ENCODE measurements around the gene PPIL6.

The PPIL6 gene

DNA sequence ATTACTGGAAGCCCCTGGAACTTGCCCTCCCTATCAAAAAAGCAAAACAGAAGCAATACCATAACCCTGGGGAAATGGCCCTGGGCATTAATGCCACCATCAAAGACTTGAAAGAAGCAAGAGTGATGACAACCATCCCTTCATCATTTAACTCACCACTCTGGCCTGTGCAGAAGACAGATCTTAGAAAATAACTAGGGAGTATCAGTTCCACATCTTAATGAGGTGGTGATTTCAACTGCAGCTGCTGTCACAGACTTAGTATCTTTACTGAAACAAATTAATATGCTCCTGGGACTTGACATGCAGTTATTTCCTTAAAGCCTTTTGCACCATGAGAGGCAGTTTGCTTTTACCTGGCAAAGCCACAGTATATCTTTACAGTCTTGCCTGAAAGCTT lies 82.2 kb downstream of the PPIL6 start:
- no peak overlapping the region for H3K9ac ChIP-seq (ENCODE audit: low read length)
- H3K4me3 ChIP-seq (ENCODE audit: low read length) = no peak overlapping the region
- no peaks in the 10 kb centered on the region for H3K27me3 ChIP-seq (ENCODE audit: control insufficient read depth, insufficient read depth, low read length)
- no peak overlapping the region for H3K27ac ChIP-seq (ENCODE audit: low read depth, low read length)
- H3K36me3 ChIP-seq (ENCODE audit: control insufficient read depth, insufficient read depth, low read length) = peaks cover 7% of the 10 kb centered on the region
- no peaks in the 10 kb centered on the region for H3K4me1 ChIP-seq (ENCODE audit: control insufficient read depth, insufficient read depth, low read length)

DNA sequence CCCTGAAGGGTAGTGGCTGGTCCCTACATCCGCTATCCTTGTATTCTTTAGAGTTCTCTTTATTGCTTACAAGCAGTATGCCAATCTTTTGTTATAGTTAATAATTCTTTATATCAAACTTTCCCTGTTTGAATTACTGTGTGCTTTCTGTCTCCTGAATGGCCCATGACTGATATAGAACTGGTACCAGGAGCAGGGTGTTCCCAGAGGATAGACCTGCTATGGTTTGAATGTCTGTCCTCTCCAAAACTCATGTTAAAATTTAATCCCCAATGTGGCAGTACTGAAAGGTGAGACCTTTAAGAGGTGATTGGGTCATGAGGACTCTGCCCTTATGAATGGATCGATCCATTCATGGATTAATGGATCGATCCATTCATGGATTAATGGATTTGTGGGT lies 84.2 kb downstream of the PPIL6 start:
- Histone ChIP-seq H3K4me3 (ENCODE audit: low read length) (no peak overlapping the region), H3K9ac (ENCODE audit: low read length) (no peak overlapping the region), H3K36me3 (ENCODE audit: control insufficient read depth, insufficient read depth, low read length) (peaks cover 4% of the 10 kb centered on the region), H3K27ac (ENCODE audit: low read depth, low read length) (no peak overlapping the region), H3K27me3 (ENCODE audit: control insufficient read depth, insufficient read depth, low read length) (no peaks in the 10 kb centered on the region), H3K4me1 (ENCODE audit: control insufficient read depth, insufficient read depth, low read length) (no peaks in the 10 kb centered on the region)

DNA sequence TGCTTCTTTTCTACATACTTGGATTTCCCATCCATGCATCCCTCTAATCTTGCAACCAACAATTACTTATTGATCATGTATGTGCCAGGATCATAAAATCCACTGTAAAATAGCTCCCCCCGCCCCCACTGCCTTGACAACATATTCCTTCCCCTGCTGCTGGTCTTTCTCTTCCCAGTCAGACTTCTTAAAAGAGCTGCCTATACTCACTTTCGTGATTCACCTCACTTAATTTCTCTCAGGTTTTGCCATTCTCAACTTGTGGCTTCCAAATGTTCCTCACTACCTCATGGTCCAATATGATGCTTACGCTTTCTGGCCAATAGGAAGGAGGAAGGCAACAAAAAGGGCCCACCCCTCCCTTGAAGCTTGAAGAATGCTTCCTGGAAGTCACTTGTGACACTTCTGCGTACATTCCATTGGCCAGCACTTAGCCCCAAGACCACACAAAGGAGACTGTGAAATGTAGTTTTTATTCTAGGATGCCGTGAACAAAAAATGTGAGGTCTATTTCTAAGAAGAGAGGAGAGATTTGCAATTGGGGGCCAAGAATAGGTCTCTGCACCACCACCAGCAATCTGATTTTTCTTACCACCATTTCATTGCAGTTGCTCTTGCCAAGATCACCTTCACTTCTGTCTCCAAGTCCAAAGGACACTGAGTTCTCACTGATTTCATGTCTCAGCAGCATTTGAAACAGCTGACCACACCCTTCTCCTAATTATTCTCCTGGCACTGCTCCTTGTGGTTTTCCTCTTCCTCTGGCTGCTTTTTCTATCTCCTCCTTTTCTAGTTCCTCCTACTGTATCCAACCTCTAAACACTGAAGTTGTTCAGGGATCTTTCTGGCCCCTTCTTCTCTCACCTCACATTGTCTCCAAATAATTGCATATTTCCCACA lies 88.9 kb downstream of the PPIL6 start:
- Histone ChIP-seq H3K36me3 (ENCODE audit: control insufficient read depth, insufficient read depth, low read length) (no peaks in the 10 kb centered on the region), H3K27me3 (ENCODE audit: control insufficient read depth, insufficient read depth, low read length) (no peaks in the 10 kb centered on the region), H3K4me3 (ENCODE audit: low read length) (no peak overlapping the region), H3K27ac (ENCODE audit: low read depth, low read length) (no peak overlapping the region), H3K9ac (ENCODE audit: low read length) (no peak overlapping the region), H3K4me1 (ENCODE audit: control insufficient read depth, insufficient read depth, low read length) (no peaks in the 10 kb centered on the region)

DNA sequence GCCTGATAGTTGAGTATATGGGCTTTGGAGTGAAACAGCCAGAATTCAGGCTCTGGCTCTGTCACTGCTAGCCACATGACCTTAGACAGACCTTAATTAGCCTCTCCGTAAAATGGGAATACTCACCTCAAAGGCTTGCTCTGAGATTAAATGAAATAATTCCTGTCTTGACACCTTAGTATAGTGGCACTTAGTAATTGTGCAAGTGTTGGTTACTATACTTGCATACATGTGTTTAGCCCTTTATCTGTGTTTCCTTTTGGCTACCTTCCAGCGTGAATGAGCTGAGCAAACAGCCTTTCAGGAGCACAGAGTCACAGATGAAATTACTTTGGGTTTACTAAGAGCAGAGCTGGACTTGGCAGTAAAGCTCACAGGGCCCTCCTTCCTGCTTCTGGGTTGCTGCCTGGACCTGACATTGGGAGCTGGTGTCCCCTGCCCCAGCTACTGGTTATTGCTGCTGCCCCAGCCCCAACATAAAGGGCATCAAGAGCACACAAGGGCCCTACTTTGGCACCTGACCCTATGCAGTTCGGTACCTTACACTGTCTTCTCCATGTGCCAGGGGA lies 90.9 kb downstream of the PPIL6 start:
- H3K9ac ChIP-seq (ENCODE audit: low read length) = no peak overlapping the region
- H3K36me3 ChIP-seq (ENCODE audit: control insufficient read depth, insufficient read depth, low read length) = no peaks in the 10 kb centered on the region
- H3K4me3 ChIP-seq (ENCODE audit: low read length) = no peak overlapping the region
- H3K27ac ChIP-seq (ENCODE audit: low read depth, low read length) = no peak overlapping the region
- H3K4me1 ChIP-seq (ENCODE audit: control insufficient read depth, insufficient read depth, low read length) = no peaks in the 10 kb centered on the region
- H3K27me3 ChIP-seq (ENCODE audit: control insufficient read depth, insufficient read depth, low read length) = no peaks in the 10 kb centered on the region

DNA sequence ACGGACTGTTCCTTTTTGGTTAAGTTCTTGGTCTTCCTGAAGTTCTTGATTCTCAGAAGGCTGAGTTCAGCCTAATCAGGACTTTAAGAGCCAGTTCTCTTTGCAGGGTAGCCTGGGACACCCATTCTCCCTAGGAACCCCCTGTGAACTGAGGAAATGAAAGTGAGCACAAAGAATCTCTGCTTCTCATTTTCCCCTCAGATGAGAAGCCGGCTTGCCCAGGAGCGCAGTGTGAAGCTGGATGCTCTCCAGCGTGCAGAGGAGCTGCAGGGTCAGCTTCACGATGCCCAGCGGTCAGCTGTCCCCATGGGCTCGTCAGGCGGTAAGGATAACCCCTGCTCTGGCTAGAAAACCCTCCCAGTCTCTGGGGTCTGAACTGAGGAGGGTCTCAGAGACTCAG lies 92.2 kb downstream of the PPIL6 start:
- Histone ChIP-seq H3K4me1 (ENCODE audit: control insufficient read depth, insufficient read depth, low read length) (no peaks in the 10 kb centered on the region), H3K27me3 (ENCODE audit: control insufficient read depth, insufficient read depth, low read length) (no peaks in the 10 kb centered on the region), H3K9ac (ENCODE audit: low read length) (no peak overlapping the region), H3K4me3 (ENCODE audit: low read length) (no peak overlapping the region), H3K36me3 (ENCODE audit: control insufficient read depth, insufficient read depth, low read length) (no peaks in the 10 kb centered on the region), H3K27ac (ENCODE audit: low read depth, low read length) (no peak overlapping the region)

DNA sequence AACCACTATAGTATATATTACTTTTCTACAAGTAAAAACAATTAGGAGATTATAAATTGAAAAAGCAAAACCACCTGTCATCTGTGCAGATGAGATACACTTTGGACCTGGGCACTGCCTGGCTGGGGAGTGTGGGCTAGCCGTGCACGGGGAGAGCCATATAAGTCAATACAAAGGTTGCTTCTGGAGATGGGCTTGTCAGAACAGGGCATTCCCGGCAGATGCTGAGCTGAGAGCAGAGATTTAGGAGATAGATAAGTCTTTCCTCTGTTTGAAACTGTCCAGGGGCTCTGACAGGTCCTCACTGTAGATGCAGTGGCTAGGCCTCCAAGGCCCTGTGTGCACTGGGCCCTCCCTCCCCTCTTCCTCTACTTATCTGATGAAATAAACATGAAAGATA lies 92.6 kb downstream of the PPIL6 start:
- Histone ChIP-seq H3K36me3 (ENCODE audit: control insufficient read depth, insufficient read depth, low read length) (no peaks in the 10 kb centered on the region), H3K4me3 (ENCODE audit: low read length) (no peak overlapping the region), H3K9ac (ENCODE audit: low read length) (no peak overlapping the region), H3K27me3 (ENCODE audit: control insufficient read depth, insufficient read depth, low read length) (no peaks in the 10 kb centered on the region), H3K27ac (ENCODE audit: low read depth, low read length) (no peak overlapping the region), H3K4me1 (ENCODE audit: control insufficient read depth, insufficient read depth, low read length) (no peaks in the 10 kb centered on the region)

DNA sequence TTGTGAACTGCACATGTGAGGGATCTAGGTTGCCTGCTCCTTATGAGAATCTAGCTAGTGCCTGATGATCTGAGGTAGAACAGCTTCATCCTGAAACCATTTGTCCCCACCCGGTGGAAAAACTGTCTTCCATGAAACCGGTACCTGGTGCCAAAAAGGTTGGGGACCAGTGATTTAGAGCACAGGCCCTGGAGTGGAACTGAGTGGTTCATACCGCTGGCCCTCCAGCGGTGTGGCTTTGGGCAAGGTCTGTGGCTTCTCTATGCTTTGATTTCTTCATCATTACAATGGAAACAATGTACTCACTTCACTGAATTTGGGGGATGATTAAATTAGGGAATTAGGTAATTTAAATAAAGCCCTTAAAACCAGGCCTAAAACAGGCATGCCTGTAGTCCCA lies 94.4 kb downstream of the PPIL6 start:
- H3K27ac ChIP-seq (ENCODE audit: low read depth, low read length) = no peak overlapping the region
- H3K4me1 ChIP-seq (ENCODE audit: control insufficient read depth, insufficient read depth, low read length) = no peaks in the 10 kb centered on the region
- H3K36me3 ChIP-seq (ENCODE audit: control insufficient read depth, insufficient read depth, low read length) = no peaks in the 10 kb centered on the region
- no peaks in the 10 kb centered on the region for H3K27me3 ChIP-seq (ENCODE audit: control insufficient read depth, insufficient read depth, low read length)
- no peak overlapping the region for H3K4me3 ChIP-seq (ENCODE audit: low read length)
- no peak overlapping the region for H3K9ac ChIP-seq (ENCODE audit: low read length)

DNA sequence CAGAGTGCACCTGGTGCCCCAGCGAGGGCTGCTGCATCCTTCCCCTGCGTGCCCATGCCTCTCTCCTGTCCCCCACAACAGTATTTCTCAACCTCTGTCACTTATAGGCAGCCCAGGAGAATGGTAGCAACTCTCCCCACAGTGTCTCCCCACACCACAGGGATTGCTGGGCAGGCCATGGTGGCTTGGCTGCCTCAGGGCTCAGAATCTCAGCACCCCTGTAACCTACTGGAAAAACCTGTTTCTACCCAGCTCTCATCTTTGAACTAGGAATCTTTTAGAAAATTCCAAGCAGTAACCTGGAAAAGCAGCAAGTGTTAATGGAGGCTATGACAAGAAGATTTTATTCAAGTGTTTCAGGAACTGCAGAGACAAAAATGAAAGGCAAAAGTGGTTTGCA lies 96.2 kb downstream of the PPIL6 start:
- no peak overlapping the region for H3K4me3 ChIP-seq (ENCODE audit: low read length)
- no peaks in the 10 kb centered on the region for H3K4me1 ChIP-seq (ENCODE audit: control insufficient read depth, insufficient read depth, low read length)
- no peaks in the 10 kb centered on the region for H3K36me3 ChIP-seq (ENCODE audit: control insufficient read depth, insufficient read depth, low read length)
- H3K27ac ChIP-seq (ENCODE audit: low read depth, low read length) = no peak overlapping the region
- no peaks in the 10 kb centered on the region for H3K27me3 ChIP-seq (ENCODE audit: control insufficient read depth, insufficient read depth, low read length)
- no peak overlapping the region for H3K9ac ChIP-seq (ENCODE audit: low read length)

DNA sequence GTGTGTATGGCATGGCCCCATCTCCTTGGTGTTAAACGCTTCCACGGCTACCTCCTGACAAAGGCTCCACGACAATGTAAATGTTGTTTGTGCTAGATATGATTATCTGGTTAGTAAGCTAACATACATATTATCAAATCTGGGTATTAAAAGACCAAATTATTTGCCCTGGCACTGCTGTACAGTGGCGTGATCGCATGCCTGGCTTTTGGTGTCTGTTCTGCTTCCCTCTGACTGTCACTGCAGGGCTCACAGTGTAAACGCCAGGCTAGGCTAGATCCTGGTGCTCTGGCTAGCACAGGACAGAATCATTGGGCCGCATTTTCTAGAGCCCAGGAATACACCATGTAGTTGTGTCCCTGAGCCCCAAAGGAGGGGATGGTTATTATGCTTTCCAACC lies 96.9 kb downstream of the PPIL6 start:
- Histone ChIP-seq H3K36me3 (ENCODE audit: control insufficient read depth, insufficient read depth, low read length) (no peaks in the 10 kb centered on the region), H3K27me3 (ENCODE audit: control insufficient read depth, insufficient read depth, low read length) (no peaks in the 10 kb centered on the region), H3K4me3 (ENCODE audit: low read length) (no peak overlapping the region), H3K4me1 (ENCODE audit: control insufficient read depth, insufficient read depth, low read length) (no peaks in the 10 kb centered on the region), H3K27ac (ENCODE audit: low read depth, low read length) (no peak overlapping the region), H3K9ac (ENCODE audit: low read length) (no peak overlapping the region)

DNA sequence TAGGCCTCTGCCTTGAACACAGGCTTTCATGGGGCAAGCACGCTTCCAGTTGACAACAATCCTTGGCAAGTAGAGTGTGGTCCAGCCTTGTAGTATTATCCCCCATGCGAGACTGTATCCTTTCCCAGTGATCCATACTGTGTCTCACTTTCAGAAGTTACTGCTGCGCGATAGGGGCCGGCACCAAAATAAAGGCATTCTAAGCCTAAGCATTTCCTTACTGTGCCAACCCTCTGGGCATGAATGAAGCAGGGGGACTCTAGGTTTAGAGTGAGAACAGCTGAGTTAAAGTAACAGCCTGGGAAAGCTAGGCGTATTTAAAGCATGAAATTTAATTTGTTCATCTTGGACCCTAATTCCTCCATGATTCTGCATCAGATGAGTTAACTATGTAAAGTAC lies 97.5 kb downstream of the PPIL6 start:
- no peak overlapping the region for H3K9ac ChIP-seq (ENCODE audit: low read length)

DNA sequence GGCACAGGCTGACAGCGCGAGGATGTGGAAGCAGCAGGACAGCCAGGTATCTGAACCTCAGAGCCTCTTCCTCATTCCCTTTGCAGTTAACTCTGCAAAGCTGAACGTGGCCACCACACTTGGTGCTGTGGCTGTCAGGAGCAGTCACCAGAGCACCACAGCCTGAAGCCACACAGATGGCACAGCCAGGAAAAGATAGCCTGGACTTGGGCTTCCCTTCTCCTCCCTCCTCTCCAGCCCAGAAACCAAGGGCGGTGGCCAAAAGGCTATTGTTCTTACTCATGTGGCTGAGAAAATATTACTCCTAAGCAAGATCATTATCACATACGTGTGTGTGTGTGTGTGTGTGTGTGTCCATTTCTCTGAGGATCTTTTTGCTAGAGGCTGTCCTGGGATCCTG lies 97.9 kb downstream of the PPIL6 start:
- H3K36me3 ChIP-seq (ENCODE audit: control insufficient read depth, insufficient read depth, low read length) = no peaks in the 10 kb centered on the region
- H3K4me1 ChIP-seq (ENCODE audit: control insufficient read depth, insufficient read depth, low read length) = no peaks in the 10 kb centered on the region
- no peak overlapping the region for H3K27ac ChIP-seq (ENCODE audit: low read depth, low read length)
- H3K4me3 ChIP-seq (ENCODE audit: low read length) = no peak overlapping the region
- no peaks in the 10 kb centered on the region for H3K27me3 ChIP-seq (ENCODE audit: control insufficient read depth, insufficient read depth, low read length)
- no peak overlapping the region for H3K9ac ChIP-seq (ENCODE audit: low read length)

More for the DNA sequence above, 97.5 kb downstream of the PPIL6 start:
- no peaks in the 10 kb centered on the region for H3K27me3 ChIP-seq (ENCODE audit: control insufficient read depth, insufficient read depth, low read length)
- H3K4me3 ChIP-seq (ENCODE audit: low read length) = no peak overlapping the region
- H3K4me1 ChIP-seq (ENCODE audit: control insufficient read depth, insufficient read depth, low read length) = no peaks in the 10 kb centered on the region
- no peaks in the 10 kb centered on the region for H3K36me3 ChIP-seq (ENCODE audit: control insufficient read depth, insufficient read depth, low read length)
- H3K27ac ChIP-seq (ENCODE audit: low read depth, low read length) = no peak overlapping the region

DNA sequence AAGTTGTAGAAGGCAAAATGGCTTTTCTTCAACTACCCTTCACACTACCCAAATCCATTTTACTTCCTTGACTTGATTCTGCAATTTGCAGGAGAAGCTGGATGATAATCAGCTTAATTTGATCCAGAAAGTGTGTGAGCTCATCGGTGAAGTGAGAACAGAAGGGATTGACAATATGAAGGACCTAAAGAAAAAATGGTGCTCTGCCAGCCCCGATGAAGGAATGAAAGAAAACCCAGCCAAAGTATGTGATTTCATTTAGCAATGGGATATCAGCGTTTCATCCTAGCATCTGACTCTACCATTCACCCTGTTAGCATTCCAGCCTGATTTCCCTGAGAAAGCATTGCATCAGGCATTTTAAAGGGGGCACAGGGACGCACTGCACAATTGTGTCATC lies 99.6 kb downstream of the PPIL6 start:
- Histone ChIP-seq H3K4me1 (ENCODE audit: control insufficient read depth, insufficient read depth, low read length) (no peaks in the 10 kb centered on the region), H3K36me3 (ENCODE audit: control insufficient read depth, insufficient read depth, low read length) (no peaks in the 10 kb centered on the region), H3K27ac (ENCODE audit: low read depth, low read length) (no peak overlapping the region), H3K4me3 (ENCODE audit: low read length) (no peak overlapping the region), H3K9ac (ENCODE audit: low read length) (no peak overlapping the region), H3K27me3 (ENCODE audit: control insufficient read depth, insufficient read depth, low read length) (no peaks in the 10 kb centered on the region)
